Lower leg skin (tissue), 3 donors: ENCODE results near the gene ZNF343.

Experiments used
- POLR2A ChIP-seq, 2 donors: fragments of 450-650 bp; IDR thresholded peaks; one replicate each; pipeline ENCODE4 v1.6.1; 2016 to 2017; ENCODE audit warnings: antibody characterized with exemption in 2 of 2, mild to moderate bottlenecking in 1 of 2, moderate library complexity in 1 of 2
- TF ChIP-seq, protein P1 (sequence below), 3 donors: fragments of 450-650 bp; IDR thresholded peaks; one replicate each; pipeline ENCODE4 v1.5.1; 2016; ENCODE audit warnings: antibody characterized with exemption in 3 of 3, mild to moderate bottlenecking in 3 of 3, moderate library complexity in 2 of 3

DNA sequence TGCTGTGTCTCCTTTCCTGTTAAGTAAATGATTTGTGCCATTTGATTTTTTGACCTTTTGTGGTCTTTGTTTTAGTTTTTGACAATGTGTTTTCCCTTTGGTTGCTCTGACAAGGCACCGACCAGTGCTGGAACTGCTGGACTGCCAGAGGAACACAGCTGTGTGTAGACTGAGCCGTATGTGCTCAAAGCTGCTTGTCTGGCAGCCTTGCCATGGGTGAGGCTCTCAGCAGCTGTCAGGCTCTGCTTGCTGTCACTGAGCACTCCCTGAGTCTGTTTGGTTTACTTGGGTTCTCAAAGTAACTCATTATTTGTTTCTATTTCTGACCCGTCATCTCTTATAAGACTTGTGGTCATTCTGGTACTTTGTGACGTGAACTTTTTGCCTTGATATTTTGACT, 23.1 kb downstream of the ZNF343 start:
- TF ChIP-seq, protein P1, sequence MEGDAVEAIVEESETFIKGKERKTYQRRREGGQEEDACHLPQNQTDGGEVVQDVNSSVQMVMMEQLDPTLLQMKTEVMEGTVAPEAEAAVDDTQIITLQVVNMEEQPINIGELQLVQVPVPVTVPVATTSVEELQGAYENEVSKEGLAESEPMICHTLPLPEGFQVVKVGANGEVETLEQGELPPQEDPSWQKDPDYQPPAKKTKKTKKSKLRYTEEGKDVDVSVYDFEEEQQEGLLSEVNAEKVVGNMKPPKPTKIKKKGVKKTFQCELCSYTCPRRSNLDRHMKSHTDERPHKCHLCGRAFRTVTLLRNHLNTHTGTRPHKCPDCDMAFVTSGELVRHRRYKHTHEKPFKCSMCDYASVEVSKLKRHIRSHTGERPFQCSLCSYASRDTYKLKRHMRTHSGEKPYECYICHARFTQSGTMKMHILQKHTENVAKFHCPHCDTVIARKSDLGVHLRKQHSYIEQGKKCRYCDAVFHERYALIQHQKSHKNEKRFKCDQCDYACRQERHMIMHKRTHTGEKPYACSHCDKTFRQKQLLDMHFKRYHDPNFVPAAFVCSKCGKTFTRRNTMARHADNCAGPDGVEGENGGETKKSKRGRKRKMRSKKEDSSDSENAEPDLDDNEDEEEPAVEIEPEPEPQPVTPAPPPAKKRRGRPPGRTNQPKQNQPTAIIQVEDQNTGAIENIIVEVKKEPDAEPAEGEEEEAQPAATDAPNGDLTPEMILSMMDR (IDR thresholded peaks at IDR 0.05): no peak
- TF ChIP-seq POLR2A (IDR thresholded peaks at IDR 0.05): no peak
